CD4-positive, alpha-beta T cell treated with Interferon alpha-2 for 1 hour (primary cell): ENCODE results near the gene MEGF11.

Experiments
- DNase-seq, 2 donors: peaks; one replicate each; pipeline ENCODE4 v3.0.0-alpha.2; 2020 to 2022

Gene MEGF11

GRCh38 chr15:66238318-66238717 is 15.2 kb downstream of the MEGF11 start:
- DNase-seq: no peak

GRCh38 chr15:66237513-66238235 is 15.9 kb downstream of the MEGF11 start:
- no peak for DNase-seq

DNA sequence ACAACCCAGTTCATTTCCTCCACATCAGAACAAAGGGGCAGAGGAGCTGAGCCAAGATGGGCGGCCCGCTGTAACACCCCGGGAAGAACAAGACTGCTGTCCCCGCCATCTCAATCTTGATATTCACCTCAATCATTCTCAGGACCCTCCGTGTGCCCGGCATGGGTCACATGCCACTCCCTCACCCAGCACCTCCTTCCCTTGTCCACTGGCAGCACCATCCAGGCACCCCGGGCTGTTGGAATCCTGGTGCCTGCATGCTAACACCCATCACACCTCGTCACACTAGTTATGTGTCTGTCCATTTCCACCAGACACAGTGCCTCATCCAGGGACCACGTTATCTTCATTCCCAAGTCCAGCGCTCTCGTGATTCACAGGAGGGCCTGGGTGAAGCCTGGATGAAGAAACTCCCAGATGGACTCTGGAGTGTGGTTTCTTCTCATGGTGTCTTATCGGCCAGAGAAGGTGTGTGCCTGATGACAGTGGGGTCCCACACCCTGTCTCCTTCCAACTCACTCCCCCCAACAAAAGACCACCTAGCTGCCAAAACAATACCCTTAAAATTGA is 16.7 kb downstream of the MEGF11 start:
- DNase-seq: no peak

- DNase-seq: no peak
Measured at GRCh38 chr15:66235866-66236265, 17.7 kb downstream of the MEGF11 start.

DNA sequence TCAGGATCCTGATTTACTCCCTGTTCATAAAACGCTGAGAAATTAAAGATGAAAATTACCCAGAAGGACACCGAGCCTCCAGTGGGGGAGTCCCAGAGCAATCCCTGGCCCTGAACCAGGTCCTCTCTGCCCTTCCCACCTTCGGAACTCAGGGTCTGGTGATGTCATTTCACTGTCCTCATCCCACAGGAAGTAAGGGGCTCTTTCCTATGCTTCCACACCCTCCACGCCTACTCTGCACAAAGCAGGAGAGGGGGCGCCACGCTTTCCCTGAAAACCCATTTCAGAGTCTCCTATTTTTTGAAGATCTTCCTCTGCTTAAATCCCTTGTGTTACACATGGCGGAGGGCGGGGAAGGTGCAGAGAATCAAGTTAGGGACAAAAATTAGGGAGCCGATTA is 18.8 kb downstream of the MEGF11 start:
- no peak for DNase-seq

DNA sequence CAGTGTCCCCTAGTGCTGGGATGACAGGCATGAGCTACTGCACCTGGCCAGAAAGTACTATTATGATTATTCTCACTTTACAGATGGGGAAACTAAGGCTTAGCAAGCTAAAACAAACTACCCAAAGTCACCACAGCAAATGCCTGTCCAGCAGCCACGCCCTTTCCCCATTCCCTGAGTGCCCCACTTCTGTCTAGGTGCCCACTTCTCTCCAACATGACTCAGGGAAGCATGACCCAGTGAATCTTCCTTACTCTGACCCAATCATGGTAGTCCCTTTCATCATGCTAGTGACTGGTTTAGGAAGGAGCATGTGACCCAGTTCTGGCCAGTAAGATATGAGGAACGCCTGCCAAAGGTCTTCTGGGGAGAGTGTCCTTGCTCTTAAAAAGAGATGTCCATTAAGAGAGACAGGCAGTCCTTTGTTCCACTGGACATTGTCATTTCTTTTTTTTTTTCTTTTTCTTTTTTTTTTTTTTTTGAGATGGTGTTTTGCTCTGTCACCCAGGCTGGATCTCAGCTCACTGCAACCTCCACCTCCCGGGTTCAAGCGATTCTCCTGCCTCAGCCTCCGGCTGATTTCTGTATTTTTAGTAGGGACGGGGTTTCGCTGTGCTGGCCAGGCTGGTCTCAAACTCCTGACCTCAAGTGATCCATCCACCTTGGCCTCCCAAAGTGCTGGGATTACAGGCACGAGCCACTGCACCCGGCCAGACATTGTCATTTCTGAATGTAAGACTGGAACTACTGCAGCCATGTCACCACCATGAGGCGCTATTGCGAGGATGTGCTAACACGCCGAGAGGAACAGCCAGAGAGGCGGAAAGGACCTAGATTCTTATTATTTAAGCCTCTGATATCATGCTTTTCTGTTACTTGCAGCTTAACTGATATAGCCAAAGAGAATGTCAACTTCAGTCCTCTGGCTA is 19.8 kb downstream of the MEGF11 start:
- no peak for DNase-seq

DNA sequence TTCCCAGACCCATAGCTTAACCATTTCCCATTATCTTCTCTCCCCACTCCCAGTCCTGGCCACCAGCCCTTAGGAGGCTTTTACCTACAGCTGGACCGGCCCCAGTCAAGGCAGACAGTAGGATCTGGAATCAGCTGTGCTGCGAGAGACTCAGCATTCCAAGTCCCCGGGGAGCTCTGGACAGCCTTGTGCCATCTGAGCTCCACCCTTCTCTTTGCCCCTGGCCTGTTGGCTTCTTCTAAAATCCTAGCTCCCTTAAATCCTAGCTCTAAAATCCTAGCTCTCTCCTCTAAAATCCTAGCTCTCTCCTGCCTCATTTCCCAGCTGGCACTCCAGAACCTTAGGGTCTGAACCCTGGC is 21.3 kb downstream of the MEGF11 start:
- DNase-seq: no peak

DNA sequence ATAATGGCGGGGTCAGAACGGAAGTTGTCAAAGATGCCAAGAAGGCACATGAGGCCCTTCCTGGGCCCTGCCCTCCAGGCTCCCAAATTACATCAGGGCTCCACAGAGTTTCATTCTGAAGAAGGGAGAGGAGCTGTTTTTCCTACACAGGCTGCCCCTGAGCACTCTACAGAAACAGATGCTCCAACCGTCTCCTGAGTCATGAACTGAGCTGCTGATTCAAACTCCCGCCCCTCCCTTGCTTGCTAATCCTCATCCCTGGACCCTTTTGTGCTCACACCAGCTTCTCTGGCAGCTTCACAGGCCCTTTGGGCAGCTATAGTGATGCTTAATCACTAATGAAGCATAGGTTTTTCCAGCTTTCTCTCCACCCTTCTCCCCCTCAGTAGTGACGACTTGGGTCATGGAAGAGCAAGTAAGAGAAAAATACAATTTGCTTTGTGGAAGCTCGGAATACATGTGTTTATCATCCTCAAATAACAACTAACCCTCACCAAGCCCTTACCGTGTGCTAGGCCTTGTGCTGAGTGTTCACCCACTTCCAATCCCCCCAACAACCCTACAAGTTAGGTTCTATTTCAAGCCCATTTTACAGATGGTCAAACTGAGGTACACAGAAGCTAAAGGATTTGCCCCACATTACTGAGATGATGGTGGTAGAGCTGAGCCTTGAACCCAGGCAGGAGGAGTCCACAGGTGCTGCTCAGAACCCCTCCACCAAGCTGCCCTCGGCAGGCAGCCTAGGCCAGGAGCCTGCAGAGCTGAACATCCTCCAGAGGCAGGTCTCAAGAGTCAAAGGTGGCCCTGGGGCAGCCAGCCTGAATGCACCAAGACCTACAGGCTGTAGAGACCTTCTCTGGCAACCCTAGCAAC is 21.9 kb downstream of the MEGF11 start:
- DNase-seq: no peak

GRCh38 chr15:66229790-66230465 is 23.6 kb downstream of the MEGF11 start:
- no peak for DNase-seq

DNA sequence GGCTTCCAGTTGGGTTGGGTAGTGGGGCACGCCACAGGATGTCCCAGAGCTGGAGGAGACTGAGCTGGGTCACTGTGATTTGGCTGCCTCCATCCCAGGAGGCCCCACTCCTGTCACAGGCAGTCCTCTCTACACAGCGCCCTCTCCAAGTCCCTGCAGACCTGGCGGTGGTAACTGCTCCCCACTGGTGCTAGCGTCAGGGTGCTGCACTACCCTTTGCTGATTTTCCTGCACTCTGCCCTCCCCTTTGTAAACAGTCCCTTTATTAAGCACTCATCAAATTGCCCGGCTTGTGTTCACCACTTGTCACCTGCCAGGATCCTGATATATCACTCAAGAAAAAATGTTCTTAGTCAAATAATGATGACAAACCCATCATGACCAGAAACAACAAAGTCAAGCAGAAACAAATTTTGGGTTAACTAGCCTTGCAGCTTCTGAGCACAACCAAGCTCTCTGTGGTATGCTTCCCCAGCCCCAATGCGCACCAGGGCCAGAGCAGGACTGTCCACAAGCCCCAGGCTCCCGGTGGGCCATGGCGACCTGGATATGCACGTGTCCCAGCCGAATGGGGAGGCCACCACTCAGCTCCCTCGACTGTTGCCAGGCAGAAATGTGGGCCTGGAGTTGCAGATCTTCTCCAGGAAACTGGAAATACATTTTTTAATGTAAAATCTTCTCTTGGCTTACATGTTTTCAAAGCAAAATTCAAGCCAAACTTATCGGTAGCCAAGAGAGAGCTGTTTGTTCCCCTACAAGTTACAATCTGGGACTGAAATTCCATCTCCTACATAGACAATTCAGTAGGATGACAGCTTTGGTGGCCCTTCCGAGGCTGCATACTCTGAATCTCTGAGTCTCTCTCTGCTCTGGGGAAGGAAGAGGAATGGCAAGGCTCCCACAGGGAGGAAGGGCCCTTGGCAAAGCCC is 24.5 kb downstream of the MEGF11 start:
- no peak for DNase-seq

DNA sequence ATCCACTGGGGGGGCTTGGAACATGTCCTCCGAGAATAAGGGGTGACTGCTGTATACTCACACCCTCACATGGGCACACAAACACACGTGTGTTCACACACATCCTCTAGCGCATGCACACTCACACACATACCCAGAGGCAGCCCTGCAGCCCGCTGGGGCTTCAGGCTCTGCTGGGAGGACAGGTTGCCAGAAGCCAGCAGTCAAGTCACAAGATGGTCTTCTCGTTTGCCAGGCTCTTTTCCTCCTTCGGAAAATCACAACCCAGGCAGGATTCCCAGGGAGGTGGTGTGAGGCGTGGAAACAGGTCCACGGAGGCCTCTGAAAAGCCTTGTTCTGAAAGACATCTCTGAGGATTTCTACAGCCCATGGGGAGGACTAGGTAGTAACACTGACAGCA is 26.8 kb downstream of the MEGF11 start:
- DNase-seq: no peak

DNA sequence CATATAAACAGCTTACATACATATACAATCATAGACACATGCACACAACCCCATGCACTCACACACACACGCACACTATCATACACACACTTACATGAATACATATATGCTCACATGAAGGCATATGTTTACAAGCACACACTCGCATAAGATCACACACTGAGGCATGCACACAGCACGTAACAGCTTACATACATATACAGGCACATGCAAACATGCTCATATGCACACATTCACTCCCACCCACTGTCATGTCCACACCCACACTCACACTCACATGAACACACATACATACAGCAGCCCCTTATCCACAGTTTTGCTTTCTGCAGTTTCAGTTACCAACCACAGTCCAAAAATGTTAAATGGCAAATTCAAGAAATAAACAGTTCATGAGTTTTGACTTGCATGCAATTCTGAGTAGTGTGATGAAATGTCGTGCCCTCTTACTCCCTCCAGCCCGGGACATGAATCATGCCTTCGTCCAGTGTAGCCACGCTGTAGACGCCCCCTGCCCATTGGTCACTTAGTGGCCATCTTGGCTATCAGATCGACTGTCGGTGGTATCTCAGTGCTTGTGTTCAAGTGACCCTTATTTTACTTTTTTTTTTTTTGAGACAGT is 27.8 kb downstream of the MEGF11 start:
- no peak for DNase-seq

GRCh38 chr15:66224946-66225345 is 28.6 kb downstream of the MEGF11 start:
- no peak for DNase-seq

DNA sequence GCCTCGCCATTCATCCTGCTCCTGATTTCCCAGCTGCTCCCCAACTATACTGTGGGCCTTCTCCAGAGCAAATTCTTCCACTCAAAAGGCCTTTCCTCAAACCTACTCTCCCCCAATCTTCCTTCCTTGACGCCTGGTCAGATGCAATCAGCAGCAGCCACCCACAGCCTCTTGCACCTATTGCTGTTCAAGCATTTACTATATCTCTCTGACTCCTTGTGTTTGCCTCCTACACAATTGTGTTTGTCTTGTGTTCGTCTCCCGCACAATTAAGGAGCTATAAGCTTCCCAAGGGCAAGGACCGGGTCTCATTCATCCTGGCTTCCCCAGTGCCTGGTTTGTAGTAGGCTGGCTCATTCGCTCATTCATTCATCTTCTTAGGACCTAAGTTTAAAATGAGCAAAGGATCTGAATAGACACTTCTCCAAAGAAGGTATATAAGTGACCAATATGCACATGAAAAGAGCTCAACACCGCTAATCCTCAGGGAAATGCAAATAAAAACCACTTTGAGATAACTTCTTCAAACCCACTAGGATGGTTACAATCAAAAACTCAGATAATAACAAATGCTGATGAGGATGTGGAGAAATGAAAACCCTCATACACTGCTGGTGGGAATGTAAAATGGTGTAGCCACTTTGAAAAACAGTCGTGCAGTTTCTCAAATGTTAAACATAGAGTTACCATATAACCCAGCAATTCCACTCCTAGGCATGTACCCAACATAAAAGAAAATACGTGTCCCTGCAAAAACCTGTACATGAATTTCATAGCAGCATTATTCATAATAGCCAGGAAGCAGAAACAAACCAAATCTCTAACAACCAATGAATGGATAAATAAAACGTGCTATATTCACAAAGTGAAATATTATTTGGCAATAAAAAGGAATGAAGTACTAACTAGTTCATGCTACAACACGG is 31.0 kb downstream of the MEGF11 start:
- no peak for DNase-seq

GRCh38 chr15:66221126-66221525 is 32.4 kb downstream of the MEGF11 start:
- no peak for DNase-seq

- no peak for DNase-seq
Measured at GRCh38 chr15:66220601-66221000, 32.9 kb downstream of the MEGF11 start.

GRCh38 chr15:66219339-66219738 is 34.2 kb downstream of the MEGF11 start:
- DNase-seq: no peak

GRCh38 chr15:66216806-66217205 is 36.7 kb downstream of the MEGF11 start:
- DNase-seq: no peak

GRCh38 chr15:66215811-66216210 is 37.7 kb downstream of the MEGF11 start:
- DNase-seq: no peak

DNA sequence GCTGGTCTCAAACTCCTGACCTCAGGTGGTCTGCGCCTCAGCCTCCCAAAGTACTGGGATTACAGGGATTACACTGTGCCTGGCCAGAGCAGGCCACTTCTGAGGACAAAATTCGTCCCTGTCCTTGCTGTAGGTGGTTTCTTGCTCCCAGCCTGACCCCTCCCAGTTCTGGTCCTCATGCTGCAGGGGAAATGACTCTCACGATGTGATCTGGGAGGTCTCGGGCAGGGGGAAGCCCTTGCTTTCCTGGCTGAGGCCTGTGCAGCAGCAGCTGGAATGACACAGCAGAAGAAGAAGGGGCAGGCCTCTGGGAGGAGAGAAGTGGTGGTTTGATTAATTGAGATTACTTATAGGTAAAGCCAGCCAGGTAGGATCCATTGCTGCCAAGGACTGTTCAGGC is 39.3 kb downstream of the MEGF11 start:
- no peak for DNase-seq
